Coronary artery (tissue), 2 donors: ENCODE measurements around the gene R3HDM4.
A peak's percentile ranks its signal among the peaks of the same experiment; 100 is the strongest.

Source experiments
- DNase-seq: peaks from one replicate; pipeline ENCODE4 v3.0.0-alpha.2; 2017; ENCODE audit warnings: low spot score
- H3K27ac ChIP-seq, 2 donors: fragments of 200-600 bp; sonication (generic); one replicate each; pipeline ENCODE4 v1.5.1; 2016 to 2019
- H3K4me3 ChIP-seq: fragments of 200-600 bp; sonication (generic); 2 replicates; pipeline ENCODE4 v1.5.1; 2016; ENCODE audit warnings: mild to moderate bottlenecking, moderate library complexity
- TF ChIP-seq, protein P1 (sequence below): fragments of 200-600 bp; sonication (generic); IDR thresholded peaks from one replicate; pipeline ENCODE4 v1.5.1; 2019; ENCODE audit warnings: antibody characterized with exemption

Gene R3HDM4

DNA sequence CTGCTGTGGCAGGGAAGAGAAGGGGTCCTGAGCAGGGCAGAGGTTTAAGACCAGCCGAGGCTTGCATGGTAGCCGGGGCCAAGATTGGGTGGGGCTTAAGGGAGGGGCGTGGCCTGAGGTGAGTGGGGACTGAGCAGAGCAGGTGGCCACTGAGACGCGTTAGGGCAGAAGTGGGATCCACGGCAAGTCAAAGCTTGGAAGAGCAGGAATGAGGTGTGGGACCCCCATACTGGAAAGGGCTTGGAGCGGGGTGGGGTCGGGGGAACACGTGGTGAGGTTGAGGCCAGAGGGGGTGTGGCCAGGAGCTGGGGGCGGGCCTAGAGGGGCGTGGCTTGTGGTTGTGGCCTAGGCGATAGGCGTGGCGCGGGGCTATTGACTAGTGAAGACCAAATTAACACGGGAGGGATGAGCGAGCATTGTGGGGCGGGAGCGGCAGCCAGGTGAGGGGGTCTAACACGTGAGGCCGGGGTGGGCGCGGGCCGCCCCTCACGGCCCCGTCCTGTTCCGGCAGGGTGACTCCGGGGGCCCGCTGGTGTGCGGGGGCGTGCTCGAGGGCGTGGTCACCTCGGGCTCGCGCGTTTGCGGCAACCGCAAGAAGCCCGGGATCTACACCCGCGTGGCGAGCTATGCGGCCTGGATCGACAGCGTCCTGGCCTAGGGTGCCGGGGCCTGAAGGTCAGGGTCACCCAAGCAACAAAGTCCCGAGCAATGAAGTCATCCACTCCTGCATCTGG is 50.3 kb downstream of the R3HDM4 start:
- TF ChIP-seq, protein P1, sequence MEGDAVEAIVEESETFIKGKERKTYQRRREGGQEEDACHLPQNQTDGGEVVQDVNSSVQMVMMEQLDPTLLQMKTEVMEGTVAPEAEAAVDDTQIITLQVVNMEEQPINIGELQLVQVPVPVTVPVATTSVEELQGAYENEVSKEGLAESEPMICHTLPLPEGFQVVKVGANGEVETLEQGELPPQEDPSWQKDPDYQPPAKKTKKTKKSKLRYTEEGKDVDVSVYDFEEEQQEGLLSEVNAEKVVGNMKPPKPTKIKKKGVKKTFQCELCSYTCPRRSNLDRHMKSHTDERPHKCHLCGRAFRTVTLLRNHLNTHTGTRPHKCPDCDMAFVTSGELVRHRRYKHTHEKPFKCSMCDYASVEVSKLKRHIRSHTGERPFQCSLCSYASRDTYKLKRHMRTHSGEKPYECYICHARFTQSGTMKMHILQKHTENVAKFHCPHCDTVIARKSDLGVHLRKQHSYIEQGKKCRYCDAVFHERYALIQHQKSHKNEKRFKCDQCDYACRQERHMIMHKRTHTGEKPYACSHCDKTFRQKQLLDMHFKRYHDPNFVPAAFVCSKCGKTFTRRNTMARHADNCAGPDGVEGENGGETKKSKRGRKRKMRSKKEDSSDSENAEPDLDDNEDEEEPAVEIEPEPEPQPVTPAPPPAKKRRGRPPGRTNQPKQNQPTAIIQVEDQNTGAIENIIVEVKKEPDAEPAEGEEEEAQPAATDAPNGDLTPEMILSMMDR: no peak
- Histone ChIP-seq H3K27ac (peak overlapping the region in 1 of 2 donors; percentile 20), H3K4me3 (peak overlapping the region; percentile 44)
- DNase-seq: no peak

DNA sequence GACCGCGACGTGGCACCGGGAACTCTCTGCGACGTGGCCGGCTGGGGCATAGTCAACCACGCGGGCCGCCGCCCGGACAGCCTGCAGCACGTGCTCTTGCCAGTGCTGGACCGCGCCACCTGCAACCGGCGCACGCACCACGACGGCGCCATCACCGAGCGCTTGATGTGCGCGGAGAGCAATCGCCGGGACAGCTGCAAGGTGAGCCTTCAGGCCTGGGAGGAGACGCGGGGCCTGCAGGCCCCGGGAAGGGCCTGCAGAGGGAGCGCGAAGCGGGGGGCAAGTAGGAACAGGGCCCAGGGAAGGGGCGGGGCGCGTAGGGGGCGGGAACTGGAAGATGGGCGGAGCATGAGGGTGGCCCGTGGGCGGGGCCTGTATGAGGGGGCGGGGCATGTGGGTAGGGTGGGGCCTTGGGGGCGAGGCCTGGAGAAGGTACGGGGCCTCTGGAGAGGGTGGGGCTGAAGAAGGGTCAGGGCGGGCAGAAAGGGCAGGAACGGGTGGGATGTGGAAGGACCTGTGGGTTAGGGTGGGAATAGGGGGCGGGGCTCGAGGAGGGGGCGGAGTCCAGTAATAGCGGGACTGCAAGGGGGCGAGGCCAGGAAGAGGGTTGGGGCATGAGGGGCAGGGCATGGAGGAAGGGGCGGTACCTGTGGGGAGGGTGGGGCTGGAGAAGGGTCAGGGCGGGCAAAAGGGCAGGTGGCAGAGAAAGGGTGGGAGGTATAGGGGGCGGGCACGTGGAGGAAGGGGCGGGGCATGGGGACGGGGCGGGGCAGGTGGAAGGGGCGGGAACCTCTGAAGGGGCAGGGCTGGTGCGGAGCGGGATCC is 51.1 kb downstream of the R3HDM4 start:
- TF ChIP-seq, protein P1: no peak
- Histone ChIP-seq H3K27ac (peak overlapping the region in 1 of 2 donors; percentile 20), H3K4me3 (peak overlapping the region; percentile 72)
- DNase-seq: no peak

DNA sequence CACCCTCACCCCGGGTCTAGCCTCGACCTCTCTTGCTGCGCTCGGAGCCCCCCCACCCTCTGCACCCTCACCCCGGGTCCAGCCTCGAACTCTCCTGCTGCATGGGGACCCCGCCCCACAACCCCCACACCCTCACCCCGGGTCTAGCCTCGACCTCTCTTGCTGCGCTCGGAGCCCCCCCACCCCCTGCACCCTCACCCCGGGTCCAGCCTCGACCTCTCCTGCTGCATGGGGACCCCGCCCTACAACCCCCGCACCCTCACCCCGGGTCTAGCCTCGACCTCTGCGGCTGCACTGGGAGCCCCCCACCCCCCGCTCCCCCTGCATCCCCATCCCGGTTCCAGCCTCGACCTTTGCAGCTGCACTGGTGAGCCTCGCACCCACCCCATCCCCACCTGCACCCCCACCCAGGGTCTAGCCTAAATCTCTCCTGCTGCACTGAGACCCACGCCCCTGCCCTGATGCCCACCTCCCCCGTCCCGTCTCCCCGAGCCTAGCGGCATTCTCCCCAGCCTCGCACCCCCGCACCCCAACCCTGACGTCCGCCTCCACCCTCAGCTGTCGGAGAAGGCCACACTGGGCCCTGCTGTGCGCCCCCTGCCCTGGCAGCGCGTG is 51.8 kb downstream of the R3HDM4 start:
- TF ChIP-seq, protein P1: no peak
- H3K4me3 ChIP-seq: peak overlapping the region; percentile 72
- H3K27ac ChIP-seq: peak overlapping the region in 1 of 2 donors; percentile 81
- DNase-seq: no peak

DNA sequence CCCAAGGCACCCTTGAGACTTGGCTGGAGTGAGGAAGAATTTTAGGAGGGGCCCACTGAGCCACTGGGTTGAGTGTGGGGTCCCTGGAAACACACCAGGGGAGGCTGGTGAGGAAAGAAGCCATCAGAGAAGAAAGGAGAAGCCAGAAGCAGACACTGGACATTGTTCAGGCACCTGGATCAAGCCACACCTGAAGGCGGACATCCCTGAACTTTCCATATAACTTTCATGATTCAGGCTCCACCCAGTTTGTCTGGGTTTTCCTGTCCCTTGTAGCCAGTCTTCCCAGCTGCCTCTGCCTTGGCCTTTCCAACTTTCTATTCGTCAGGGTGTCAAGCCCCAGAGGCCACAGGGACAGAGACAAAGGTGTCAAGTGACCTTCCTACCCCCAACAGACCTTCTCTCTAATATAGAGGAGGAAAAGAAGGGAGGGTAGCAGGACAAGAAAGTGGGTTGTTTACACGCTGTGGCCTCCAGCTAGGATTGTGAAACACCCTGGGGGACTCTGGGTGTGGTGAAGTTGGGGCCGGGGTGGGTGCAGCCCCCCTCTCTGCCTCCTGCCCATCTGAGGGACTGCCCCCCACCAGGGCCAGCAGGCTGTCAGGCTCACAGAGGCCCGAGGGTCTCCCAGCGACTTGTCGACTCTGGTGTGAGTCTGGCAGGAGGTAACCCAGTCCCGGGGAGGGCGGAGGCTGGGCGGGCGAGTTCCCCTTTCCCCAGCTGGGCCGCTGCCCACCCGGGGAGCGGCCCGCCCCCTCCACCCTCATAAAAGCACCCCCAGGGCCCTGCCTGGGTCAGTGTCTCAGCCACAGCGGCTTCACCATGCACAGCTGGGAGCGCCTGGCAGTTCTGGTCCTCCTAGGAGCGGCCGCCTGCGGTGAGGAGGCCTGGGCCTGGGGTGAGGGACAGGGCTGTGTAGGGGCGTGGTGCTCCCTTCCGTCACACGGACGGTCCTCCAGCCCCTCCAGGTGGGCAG is 53.9 kb downstream of the R3HDM4 start, which contains the start of gene CFD:
Gene CFD, plus strand, starts transcription at position 797 of the 976 bp plus-strand sequence. Its CDS starts 26 bp downstream, at position 823.
- Histone ChIP-seq H3K27ac (peak within 1 kb of the TSS; percentile 55 to 81), H3K4me3 (peak within 1 kb of the TSS; percentile 72)
- TF ChIP-seq, protein P1: no peak
- no peak for DNase-seq

DNA sequence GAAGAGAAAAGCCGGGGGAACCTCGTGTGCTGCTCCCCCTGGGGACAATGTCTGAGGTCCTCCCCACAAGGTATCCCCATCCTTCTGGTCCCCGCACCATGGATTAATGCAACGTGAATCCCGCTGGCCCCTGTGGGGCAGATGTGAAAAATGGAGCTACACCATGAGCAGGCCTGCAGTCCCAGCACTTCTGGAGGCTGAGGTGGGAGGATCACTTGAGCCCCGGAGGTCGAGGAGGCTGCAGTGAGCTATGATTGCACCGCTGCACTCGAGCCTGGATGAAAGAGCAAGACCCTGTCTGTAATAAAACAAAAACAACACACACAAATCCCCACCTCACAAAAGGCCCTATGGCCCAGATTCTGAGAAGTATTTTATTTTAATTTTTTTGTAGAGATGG is 54.7 kb downstream of the R3HDM4 start:
- peak overlapping the region in 1 of 2 donors; percentile 81 for H3K27ac ChIP-seq
- TF ChIP-seq, protein P1: no peak
- no peak overlapping the region for H3K4me3 ChIP-seq
- DNase-seq: no peak

DNA sequence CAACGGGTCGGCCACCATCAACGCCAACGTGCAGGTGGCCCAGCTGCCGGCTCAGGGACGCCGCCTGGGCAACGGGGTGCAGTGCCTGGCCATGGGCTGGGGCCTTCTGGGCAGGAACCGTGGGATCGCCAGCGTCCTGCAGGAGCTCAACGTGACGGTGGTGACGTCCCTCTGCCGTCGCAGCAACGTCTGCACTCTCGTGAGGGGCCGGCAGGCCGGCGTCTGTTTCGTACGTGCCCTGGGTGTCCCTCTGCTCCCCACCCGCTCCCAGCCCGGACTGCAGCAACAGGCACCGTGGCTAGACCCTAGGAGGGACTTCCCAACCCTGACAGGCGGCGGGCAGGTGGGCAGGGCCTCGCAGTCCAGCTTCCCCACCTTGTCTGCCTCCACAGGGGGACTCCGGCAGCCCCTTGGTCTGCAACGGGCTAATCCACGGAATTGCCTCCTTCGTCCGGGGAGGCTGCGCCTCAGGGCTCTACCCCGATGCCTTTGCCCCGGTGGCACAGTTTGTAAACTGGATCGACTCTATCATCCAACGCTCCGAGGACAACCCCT is 57.4 kb downstream of the R3HDM4 start:
- DNase-seq: no peak
- Histone ChIP-seq H3K4me3 (no peak overlapping the region), H3K27ac (no peak overlapping the region)
- TF ChIP-seq, protein P1: no peak
